NCI-H2227 (cell line): ENCODE data around the gene DPH7.
"Not testable (repeated sequence)": the region's sequence is repeated elsewhere in the genome, so short reads cannot be mapped to it uniquely, and the experiment has no call there.

ENCODE experiments used
- DNase-seq: peaks from one replicate; lab custom pipeline; 2025; ENCODE audit not compliant: unreplicated experiment; lab: John Stamatoyannopoulos, UW

The DPH7 gene

GRCh38 chr9:137521405-137521985 is 57.2 kb downstream of the DPH7 start:
- DNase-seq, result no peak

- no peak for DNase-seq
Observed at GRCh38 chr9:137520614-137521404, 57.9 kb downstream of the DPH7 start.

GRCh38 chr9:137519553-137519952 is 59.2 kb downstream of the DPH7 start:
- DNase-seq, result no peak

- not testable (repeated sequence) for DNase-seq
Observed at GRCh38 chr9:137518661-137519459, 59.9 kb downstream of the DPH7 start.

GRCh38 chr9:137516144-137516917 is 62.4 kb downstream of the DPH7 start:
- no peak for DNase-seq

- DNase-seq, result no peak
Observed at GRCh38 chr9:137515338-137515724, 63.4 kb downstream of the DPH7 start.

- DNase-seq, result no peak
Observed at GRCh38 chr9:137514691-137515337, 63.9 kb downstream of the DPH7 start.

- not testable (repeated sequence) for DNase-seq
Observed at GRCh38 chr9:137513801-137514570, 64.7 kb downstream of the DPH7 start.

GRCh38 chr9:137513136-137513535 is 65.6 kb downstream of the DPH7 start:
- not testable (repeated sequence) for DNase-seq

- DNase-seq, result no peak
Observed at GRCh38 chr9:137511758-137512463, 66.8 kb downstream of the DPH7 start.

GRCh38 chr9:137511126-137511525 is 67.6 kb downstream of the DPH7 start:
- DNase-seq, result not testable (repeated sequence)

- DNase-seq, result no peak
Observed at GRCh38 chr9:137509198-137509597, 69.5 kb downstream of the DPH7 start.

- no peak for DNase-seq
Observed at GRCh38 chr9:137506702-137507171, 72.0 kb downstream of the DPH7 start.

GRCh38 chr9:137506274-137506673 is 72.5 kb downstream of the DPH7 start:
- DNase-seq, result no peak

GRCh38 chr9:137505421-137506140 is 73.1 kb downstream of the DPH7 start:
- DNase-seq, result no peak
